ENCODE measurements around the gene FOXK2.

GRCh38 chr17:82596837-82597672 lies 77.5 kb downstream of the FOXK2 start:
- TF ChIP-seq POLR2A (IDR thresholded peaks at IDR 0.05) = no peak
- no peak for TF ChIP-seq CTCF (IDR thresholded peaks at IDR 0.05)
